Body of pancreas (tissue), 4 donors: ENCODE results near the gene GP1BB. TPM values are rescaled to one million over a fixed set of nuclear protein-coding genes. Genes with fewer than 3 reads are reported as not detected.

Source experiments
- ATAC-seq: fragments of 150-250 bp; one replicate; pipeline ENCODE4 v1.9.1; 2016
- DNase-seq, 4 donors: peaks; one replicate each; pipeline ENCODE4 v3.0.0-alpha.2; 2019
- H3K27ac ChIP-seq, 4 donors: fragments of 200-600 bp; sonication (generic); 1 replicate in 3 of 4; 2 replicates in 1 of 4; pipeline versions ENCODE4 v1.5.1 to v1.6.1; 2016 to 2019; ENCODE audit warnings: mild to moderate bottlenecking in 1 of 4, mixed read lengths in 1 of 4, moderate library complexity in 1 of 4
- H3K27me3 ChIP-seq, 2 donors: fragments of 200-600 bp; sonication (generic); one replicate each; pipeline ENCODE4 v1.6.0; 2016; ENCODE audit warnings: mild to moderate bottlenecking in 1 of 2
- H3K36me3 ChIP-seq, 2 donors: fragments of 200-600 bp; sonication (generic); replicated peaks in 1 of 2; 2 replicates each; pipeline ENCODE4 v1.5.1; 2016; ENCODE audit warnings: low read depth in 2 of 2; ENCODE audit not compliant: insufficient read depth in 1 of 2
- H3K4me1 ChIP-seq: fragments of 200-600 bp; sonication (generic); one replicate; pipeline ENCODE4 v1.6.0; 2016
- H3K4me3 ChIP-seq, 2 donors: fragments of 200-600 bp; sonication (generic); 1 replicate in 1 of 2; 2 replicates in 1 of 2; pipeline ENCODE4 v1.5.1; 2016 to 2019
- H3K9me3 ChIP-seq, 3 donors: fragments of 200-600 bp; sonication (generic); 1 replicate in 2 of 3; 2 replicates in 1 of 3; pipeline ENCODE4 v1.5.1; 2016
- CTCF ChIP-seq, 7 experiments: fragments of 450-650 bp in 4 of 7; fragments of 200-600 bp in 3 of 7; sonication (generic) in 3 of 7; IDR thresholded peaks; one replicate each; pipeline ENCODE4 v1.5.1; 2016 to 2019; ENCODE audit warnings: antibody characterized with exemption in 7 of 7
- POLR2A ChIP-seq, 3 donors: fragments of 450-650 bp; IDR thresholded peaks; one replicate each; pipeline ENCODE4 v1.6.1; 2016; ENCODE audit warnings: antibody characterized with exemption in 3 of 3, mild to moderate bottlenecking in 2 of 3
- WGBS, 2 donors: methylation state at CpG; one replicate each; pipeline ENCODE4 v1.1.5; 2017; 5-methylcytosine and 5-hydroxymethylcytosine counted together
- intact Hi-C: fragments of 100-400 bp; cut with DNase I; formaldehyde crosslinking; loops from one replicate; pipeline ENCODE4 v1.15.1; 2023
- total RNA-seq, 2 donors: library from RNA; depleted of rRNA; stranded (reverse); fragments of >200 nt; gene quantifications; one replicate each; pipeline ENCODE4 v1.1.0, GENCODE V29; 2016

The GP1BB gene
- total RNA-seq, 2 donors from 2014 or later = 6.2 to 29.7 TPM

- no peak overlapping the region for H3K4me3 ChIP-seq
- H3K27ac ChIP-seq = no peak overlapping the region
- DNase-seq (no peak), ATAC-seq (no peak)
- peaks cover 14% of the 10 kb centered on the region for H3K4me1 ChIP-seq
- intact Hi-C loops = no loop called here
- no peaks in the 10 kb centered on the region for H3K9me3 ChIP-seq
- WGBS, 2 donors = 82 to 84% methylated on average over 5 to 19 of the region's 19 CpGs
- no peak for TF ChIP-seq POLR2A (IDR thresholded peaks at IDR 0.05)
- no peak for TF ChIP-seq CTCF (IDR thresholded peaks at IDR 0.05)
- H3K27me3 ChIP-seq = no peaks in the 10 kb centered on the region
- H3K36me3 ChIP-seq = no peaks in the 10 kb centered on the region
These were observed 13.1 kb upstream of the GP1BB start for GRCh38 chr22:19710020-19710768.

GRCh38 chr22:19710769-19711106 lies 12.6 kb upstream of the GP1BB start:
- no peaks in the 10 kb centered on the region for H3K27me3 ChIP-seq
- no peak for TF ChIP-seq CTCF (IDR thresholded peaks at IDR 0.05)
- TF ChIP-seq POLR2A (IDR thresholded peaks at IDR 0.05) = no peak
- WGBS, 2 donors = 76 to 81% methylated on average over 5 to 6 of the region's 6 CpGs
- DNase-seq (no peak), ATAC-seq (no peak)
- H3K36me3 ChIP-seq = no peaks in the 10 kb centered on the region
- no peak overlapping the region for H3K4me3 ChIP-seq
- no peaks in the 10 kb centered on the region for H3K9me3 ChIP-seq
- no peak overlapping the region for H3K27ac ChIP-seq
- peaks cover 14% of the 10 kb centered on the region for H3K4me1 ChIP-seq
- intact Hi-C loops = no loop called here

- H3K27ac ChIP-seq = no peak overlapping the region
- no peaks in the 10 kb centered on the region for H3K27me3 ChIP-seq
- intact Hi-C loops = no loop called here
- no peak for DNase-seq
- no peaks in the 10 kb centered on the region for H3K36me3 ChIP-seq
- 84 to 85% methylated on average over 10 to 13 of the region's 13 CpGs for WGBS, 2 donors
- no peak for ATAC-seq
- H3K4me3 ChIP-seq = no peak overlapping the region
- H3K9me3 ChIP-seq = no peaks in the 10 kb centered on the region
- TF ChIP-seq POLR2A (IDR thresholded peaks at IDR 0.05) = no peak
- no peak for TF ChIP-seq CTCF (IDR thresholded peaks at IDR 0.05)
- H3K4me1 ChIP-seq = peaks cover 24% of the 10 kb centered on the region
These were observed 10.1 kb upstream of the GP1BB start for GRCh38 chr22:19713245-19713644.

GRCh38 chr22:19713650-19714311 lies 9.6 kb upstream of the GP1BB start:
- intact Hi-C loops = no loop called here
- Histone ChIP-seq H3K4me3 (peak overlapping the region in 1 of 2 donors; percentile 27), H3K9me3 (no peaks in the 10 kb centered on the region), H3K36me3 (no peaks in the 10 kb centered on the region), H3K27ac (no peak overlapping the region), H3K27me3 (no peaks in the 10 kb centered on the region), H3K4me1 (peaks cover 29% of the 10 kb centered on the region)
- ATAC-seq = peak; percentile 32
- TF ChIP-seq CTCF (IDR thresholded peaks at IDR 0.05) = peak in 2 of 7 experiments; percentile 4 to 12
- TF ChIP-seq POLR2A (IDR thresholded peaks at IDR 0.05) = no peak
- WGBS, 2 donors = 25 to 67% methylated on average over 6 to 31 of the region's 38 CpGs
- DNase-seq = peak in 1 of 4 donors; percentile 44
